ENCODE measurements around the gene RPL12.

GRCh38 chr9:127411122-127411521, 40.1 kb downstream of the RPL12 start:
- no peak for TF ChIP-seq POLR2AphosphoS5 (IDR thresholded peaks at IDR 0.05; ENCODE audit: low read depth, low read length)
- TF ChIP-seq POLR2A (IDR thresholded peaks at IDR 0.05; ENCODE audit: low read depth, low read length) = no peak
- TF ChIP-seq TAF1 (IDR thresholded peaks at IDR 0.05; ENCODE audit: low read depth, low read length) = no peak
- TF ChIP-seq PAX5 (IDR thresholded peaks at IDR 0.05; ENCODE audit: insufficient read depth, low read length, severe bottlenecking) = no peak
- TF ChIP-seq SPI1 (IDR thresholded peaks at IDR 0.05; ENCODE audit: low read depth, low read length) = no peak
